Liver (tissue), 9 donors: Measurements from ENCODE around the gene ZNF701. TPM values are rescaled to one million over a fixed set of nuclear protein-coding genes. Genes with fewer than 3 reads are reported as not detected.

Source experiments
- DNase-seq: peaks from one replicate; pipeline ENCODE4 v3.0.0-alpha.2; 2017; ENCODE audit warnings: low spot score
- H3K27ac ChIP-seq, 2 donors: one replicate each; pipeline ENCODE4 v1.7.0; 2013; ENCODE audit warnings: inconsistent platforms in 2 of 2, low read length in 2 of 2, control low read depth in 1 of 2, low read depth in 1 of 2, mild to moderate bottlenecking in 1 of 2
- H3K27me3 ChIP-seq, 4 donors: one replicate each; pipeline versions ENCODE4 v1.6.1 to v1.7.0; 2013; ENCODE audit warnings: low read length in 3 of 4, inconsistent platforms in 1 of 4, mild to moderate bottlenecking in 1 of 4, moderate library complexity in 1 of 4; ENCODE audit not compliant: control insufficient read depth in 4 of 4, insufficient read depth in 4 of 4
- H3K36me3 ChIP-seq, 4 donors: one replicate each; pipeline versions ENCODE4 v1.6.1 to v1.7.0; 2013; ENCODE audit warnings: low read length in 3 of 4, mild to moderate bottlenecking in 3 of 4, low read depth in 1 of 4, moderate library complexity in 1 of 4; ENCODE audit not compliant: control insufficient read depth in 4 of 4, insufficient read depth in 3 of 4
- H3K4me1 ChIP-seq, 4 donors: one replicate each; pipeline versions ENCODE4 v1.6.1 to v1.7.0; 2013; ENCODE audit warnings: low read length in 3 of 4, mild to moderate bottlenecking in 3 of 4, moderate library complexity in 1 of 4; ENCODE audit not compliant: control insufficient read depth in 4 of 4, insufficient read depth in 4 of 4
- H3K4me3 ChIP-seq, 3 donors: one replicate each; pipeline versions ENCODE4 v1.6.1 to v1.7.0; 2013; ENCODE audit warnings: low read length in 3 of 3, control low read depth in 1 of 3, low read depth in 1 of 3, mild to moderate bottlenecking in 1 of 3
- H3K9ac ChIP-seq, 2 donors: one replicate each; pipeline ENCODE4 v1.7.0; 2013; ENCODE audit warnings: low read length in 2 of 2, mild to moderate bottlenecking in 2 of 2, moderate library complexity in 2 of 2, control low read depth in 1 of 2, low read depth in 1 of 2
- H3K9me3 ChIP-seq, 4 donors: one replicate each; pipeline versions ENCODE4 v1.6.1 to v1.7.0; 2013; ENCODE audit warnings: low read length in 3 of 4; ENCODE audit not compliant: control insufficient read depth in 4 of 4
- ATF3 ChIP-seq: IDR thresholded peaks from 2 replicates; pipeline ENCODE4 v1.6.1; 2016; ENCODE audit warnings: antibody characterized with exemption
- CTCF ChIP-seq: fragments of 150-350 bp; IDR thresholded peaks from 2 replicates; pipeline ENCODE4 v1.5.1; 2017; ENCODE audit warnings: improper control_type of control experiment, low read depth, low read length; ENCODE audit not compliant: missing input control
- EGR1 ChIP-seq, 2 donors: IDR thresholded peaks; 2 replicates each; pipeline ENCODE4 v1.6.1; 2016 to 2018; ENCODE audit warnings: antibody characterized with exemption in 2 of 2, low read depth in 2 of 2
- FOXA1 ChIP-seq: IDR thresholded peaks from 2 replicates; pipeline ENCODE4 v1.6.1; 2016; ENCODE audit warnings: antibody characterized with exemption
- FOXA2 ChIP-seq: IDR thresholded peaks from 2 replicates; pipeline ENCODE4 v1.6.1; 2016; ENCODE audit warnings: antibody characterized with exemption
- GABPA ChIP-seq, 2 donors: IDR thresholded peaks in 1 of 2; conservative IDR thresholded peaks in 1 of 2; 2 replicates each; pipeline ENCODE4 v1.6.1; 2016; ENCODE audit warnings: antibody characterized with exemption in 2 of 2, mild to moderate bottlenecking in 1 of 2, moderate library complexity in 1 of 2
- HNF4A ChIP-seq, 2 donors: conservative IDR thresholded peaks; 2 replicates each; pipeline ENCODE4 v1.6.1; 2016; ENCODE audit warnings: antibody characterized with exemption in 2 of 2, mild to moderate bottlenecking in 2 of 2
- HNF4G ChIP-seq: IDR thresholded peaks from 2 replicates; pipeline ENCODE4 v1.6.1; 2016; ENCODE audit warnings: antibody characterized with exemption
- JUND ChIP-seq, 2 donors: IDR thresholded peaks; 2 replicates each; pipeline ENCODE4 v1.6.1; 2016; ENCODE audit warnings: antibody characterized with exemption in 2 of 2
- NR2F2 ChIP-seq: IDR thresholded peaks from 2 replicates; pipeline ENCODE4 v1.6.1; 2016; ENCODE audit warnings: antibody characterized with exemption
- REST ChIP-seq: IDR thresholded peaks from 2 replicates; pipeline ENCODE4 v1.6.1; 2016; ENCODE audit warnings: antibody characterized with exemption, mild to moderate bottlenecking
- RXRA ChIP-seq, 2 donors: IDR thresholded peaks; 2 replicates each; pipeline ENCODE4 v1.6.1; 2017 to 2018; ENCODE audit warnings: antibody characterized with exemption in 2 of 2, mild to moderate bottlenecking in 1 of 2
- SP1 ChIP-seq: IDR thresholded peaks from 2 replicates; pipeline ENCODE4 v1.6.1; 2018; ENCODE audit warnings: antibody characterized with exemption, mild to moderate bottlenecking
- TAF1 ChIP-seq: conservative IDR thresholded peaks from 2 replicates; pipeline ENCODE4 v1.6.1; 2016; ENCODE audit warnings: antibody characterized with exemption, mild to moderate bottlenecking
- YY1 ChIP-seq: IDR thresholded peaks from 2 replicates; pipeline ENCODE4 v1.6.1; 2016; ENCODE audit warnings: antibody characterized with exemption, mild to moderate bottlenecking
- ZBTB33 ChIP-seq: IDR thresholded peaks from 2 replicates; pipeline ENCODE4 v1.6.1; 2016; ENCODE audit warnings: antibody characterized with exemption
- WGBS: extraction: QIAGEN DNeasy Blood & Tissue Kit; methylation state at CpG from one replicate; pipeline ENCODE4 v1.1.7; 2013; 5-methylcytosine and 5-hydroxymethylcytosine counted together
- polyA plus RNA-seq, 2 donors: library from polyadenylated mRNA; stranded (reverse) in 1 of 2; unstranded in 1 of 2; fragments of 200-250 nt in 1 of 2; fragments of >200 nt in 1 of 2; fragmentation: Nextera tagmentation in 1 of 2; extraction: Ambion mirVana in 1 of 2; gene quantifications; one replicate each; pipeline versions ENCODE4 v1.2.1 to v1.2.3, GENCODE V29; 2013 to 2015
- total RNA-seq, 2 donors: library from RNA; depleted of rRNA; stranded (reverse); fragments of >200 nt; gene quantifications; one replicate each; pipeline ENCODE4 v1.2.3, GENCODE V29; 2014
- donor health status: healthy.
- donor health status: healthy.
- donor health status: healthy.
- donor health status: healthy.
- donor health status: healthy.

Gene ZNF701
- total and polyA plus RNA-seq, 4 donors, result 0.75 to 12.8 (median 3.0) TPM

GRCh38 chr19:52590728-52591127 is 20.6 kb downstream of the ZNF701 start:
- Histone ChIP-seq H3K27ac (no peak overlapping the region), H3K4me3 (peak overlapping the region in 1 of 3 donors; percentile 23), H3K27me3 (no peaks in the 10 kb centered on the region), H3K36me3 (peaks cover 0 to 4% (median 0%) of the 10 kb centered on the region in 4 donors), H3K9me3 (peaks cover 6 to 19% (median 12%) of the 10 kb centered on the region in 4 donors), H3K9ac (no peak overlapping the region), H3K4me1 (no peaks in the 10 kb centered on the region)
- no peak for DNase-seq
- TF ChIP-seq NR2F2 (no peak), ZBTB33 (no peak), ATF3 (no peak), GABPA (IDR thresholded peaks at IDR 0.05 in 1 of 2, conservative IDR thresholded peaks at IDR 0.05 in 1 of 2) (no peak), RXRA (IDR thresholded peaks at IDR 0.05) (no peak), YY1 (no peak), CTCF (no peak), EGR1 (IDR thresholded peaks at IDR 0.05; ENCODE audit: low read depth in 2 of 2) (no peak), HNF4A (conservative IDR thresholded peaks at IDR 0.05) (no peak)
- 92% methylated on average over 5 of the region's 5 CpGs for WGBS

GRCh38 chr19:52592301-52592700 is 22.2 kb downstream of the ZNF701 start:
- 81% methylated on average over 3 of the region's 3 CpGs for WGBS
- peaks cover 4 to 19% (median 12%) of the 10 kb centered on the region in 4 donors for H3K9me3 ChIP-seq
- peaks cover 0 to 8% (median 4%) of the 10 kb centered on the region in 4 donors for H3K36me3 ChIP-seq
- TF ChIP-seq NR2F2 (no peak), RXRA (IDR thresholded peaks at IDR 0.05) (no peak), HNF4A (conservative IDR thresholded peaks at IDR 0.05) (no peak), FOXA1 (no peak), ZBTB33 (no peak), GABPA (IDR thresholded peaks at IDR 0.05 in 1 of 2, conservative IDR thresholded peaks at IDR 0.05 in 1 of 2) (no peak), HNF4G (no peak), FOXA2 (no peak), SP1 (no peak), JUND (IDR thresholded peaks at IDR 0.05) (no peak), CTCF (no peak), ATF3 (no peak), YY1 (no peak), EGR1 (IDR thresholded peaks at IDR 0.05; ENCODE audit: low read depth in 2 of 2) (no peak), TAF1 (no peak), REST (no peak)
- no peaks in the 10 kb centered on the region for H3K4me1 ChIP-seq
- H3K9ac ChIP-seq, result no peak overlapping the region
- no peaks in the 10 kb centered on the region for H3K27me3 ChIP-seq
- H3K4me3 ChIP-seq, result no peak overlapping the region
- no peak overlapping the region for H3K27ac ChIP-seq
- no peak for DNase-seq
